Naive B cell (primary cell): ENCODE measurements around the gene BRD3OS. TPM values are rescaled to one million over a fixed set of nuclear protein-coding genes. Genes with fewer than 3 reads are reported as not detected.
"Not testable (repeated sequence)": the region's sequence is repeated elsewhere in the genome, so short reads cannot be mapped to it uniquely, and the experiment has no call there.

Source experiments
- ATAC-seq, 2 donors: fragments of 150-1000 bp; cut with Tn5 transposase; 2 replicates each; pipeline ENCODE4 v1.10.0; 2021; ENCODE audit warnings: low read depth in 2 of 2, mild to moderate bottlenecking in 2 of 2, moderate library complexity in 2 of 2
- DNase-seq: peaks from one replicate; pipeline ENCODE4 v3.0.0; 2022
- H3K27ac Mint-ChIP-seq, 6 donors: one replicate each; pipeline ENCODE4 v1.8.0; 2020 to 2022; ENCODE audit warnings: mild to moderate bottlenecking in 6 of 6, mixed read lengths in 6 of 6, moderate library complexity in 5 of 6, inconsistent platforms in 2 of 6
- H3K27me3 Mint-ChIP-seq, 3 donors: one replicate each; pipeline ENCODE4 v1.8.0; 2021 to 2022; ENCODE audit warnings: mixed read lengths in 3 of 3, mild to moderate bottlenecking in 1 of 3
- H3K36me3 Mint-ChIP-seq, 2 donors: one replicate each; pipeline ENCODE4 v1.8.0; 2020 to 2022; ENCODE audit warnings: mixed read lengths in 2 of 2, inconsistent platforms in 1 of 2, mild to moderate bottlenecking in 1 of 2
- H3K4me1 Mint-ChIP-seq, 3 donors: one replicate each; pipeline ENCODE4 v1.8.0; 2020 to 2022; ENCODE audit warnings: mixed read lengths in 3 of 3, inconsistent platforms in 1 of 3, mild to moderate bottlenecking in 1 of 3, moderate library complexity in 1 of 3
- H3K4me3 Mint-ChIP-seq, 8 donors: one replicate each; pipeline ENCODE4 v1.8.0; 2020 to 2022; ENCODE audit warnings: mild to moderate bottlenecking in 8 of 8, mixed read lengths in 8 of 8, moderate library complexity in 8 of 8, inconsistent platforms in 2 of 8
- H3K9me3 Mint-ChIP-seq, 7 donors: one replicate each; pipeline ENCODE4 v1.8.0; 2020 to 2022; ENCODE audit warnings: mixed read lengths in 7 of 7, mild to moderate bottlenecking in 5 of 7, inconsistent platforms in 2 of 7, moderate library complexity in 1 of 7
- polyA plus RNA-seq, 6 donors: library from polyadenylated mRNA; unstranded; fragments of 300-500 nt; fragmentation: Illumina TruSeq; gene quantifications; one replicate each; pipeline ENCODE4 v1.2.3, GENCODE V29; 2021; ENCODE audit warnings: low read depth in 6 of 6

The BRD3OS gene
- polyA plus RNA-seq, 6 donors from 2014 or later: 31.3 to 45.1 (median 35.9) TPM

DNA sequence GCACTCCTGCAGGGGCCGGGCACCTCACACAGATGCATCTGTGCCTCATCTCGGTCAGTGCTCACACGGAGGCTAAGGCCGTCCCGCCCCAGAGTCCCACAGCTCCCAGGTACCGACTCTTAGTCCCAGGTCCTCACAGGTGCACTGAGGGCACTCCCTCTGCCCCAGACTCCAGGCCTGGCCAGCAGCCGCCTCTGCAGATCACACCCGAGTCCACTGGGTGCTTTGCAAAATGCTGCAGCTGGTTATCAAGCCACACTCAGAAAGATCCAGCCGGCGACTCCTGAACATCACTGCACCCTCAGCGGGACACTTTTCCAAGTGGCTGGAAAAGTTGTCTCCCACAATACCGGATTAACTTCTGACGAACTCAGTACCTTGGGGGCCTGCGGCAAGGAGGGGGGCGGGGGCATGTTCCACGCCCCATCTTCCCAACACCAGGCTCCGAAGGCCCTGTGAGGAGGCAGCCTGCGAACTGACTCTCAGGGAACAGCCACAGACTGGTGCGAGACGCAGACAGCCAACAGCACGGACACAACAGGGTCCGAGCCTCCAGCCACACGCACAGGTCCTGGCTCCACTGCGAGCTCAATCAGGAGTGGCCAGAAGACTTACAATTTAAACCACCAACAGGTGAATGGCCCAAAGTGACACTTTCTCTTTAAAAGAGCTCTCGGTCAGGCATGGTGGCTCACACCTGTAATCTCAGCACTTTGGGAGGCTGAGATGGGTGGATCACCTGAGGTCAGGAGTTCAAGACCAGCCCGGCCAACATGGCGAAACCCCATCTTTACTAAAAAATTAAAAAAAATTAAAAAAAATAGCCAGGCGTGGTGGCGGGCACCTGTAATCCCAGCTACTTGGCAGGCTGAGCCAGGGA lies 38.5 kb downstream of the BRD3OS start:
- peak overlapping the region in 1 of 6 donors; percentile 54 for H3K27ac Mint-ChIP-seq
- DNase-seq (no peak), ATAC-seq (no peak)
- H3K36me3 Mint-ChIP-seq: no peaks in the 10 kb centered on the region
- peak overlapping the region in 1 of 8 donors; percentile 64 for H3K4me3 Mint-ChIP-seq
- H3K4me1 Mint-ChIP-seq: peaks cover 49 to 75% (median 69%) of the 10 kb centered on the region in 3 donors
- no peaks in the 10 kb centered on the region for H3K9me3 Mint-ChIP-seq
- H3K27me3 Mint-ChIP-seq: no peaks in the 10 kb centered on the region

DNA sequence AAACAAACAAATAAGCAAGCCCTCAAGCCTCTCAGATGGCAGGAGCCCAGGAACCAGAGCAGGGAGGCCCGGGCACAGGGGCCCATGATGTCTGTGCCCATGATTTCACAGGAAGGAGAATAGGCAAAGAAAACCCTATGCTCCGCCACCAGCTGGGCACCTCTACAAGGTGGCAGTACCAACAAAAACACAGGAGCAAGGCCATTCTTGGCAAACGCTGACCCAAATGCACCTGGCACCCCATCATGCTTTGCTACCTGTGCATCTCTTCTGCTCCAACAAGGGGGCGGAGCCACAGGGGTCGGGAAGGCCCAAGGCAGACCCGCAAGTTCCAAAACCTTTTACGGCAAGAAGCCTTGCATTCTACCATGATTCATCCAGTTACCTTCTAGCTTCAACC lies 39.4 kb downstream of the BRD3OS start:
- peaks cover 43 to 66% (median 66%) of the 10 kb centered on the region in 3 donors for H3K4me1 Mint-ChIP-seq
- ATAC-seq (no peak), DNase-seq (no peak)
- H3K9me3 Mint-ChIP-seq: no peaks in the 10 kb centered on the region
- H3K4me3 Mint-ChIP-seq: peak overlapping the region in 6 of 8 donors; percentile 15 to 93 (median 64)
- H3K27me3 Mint-ChIP-seq: no peaks in the 10 kb centered on the region
- peak overlapping the region in 1 of 6 donors; percentile 73 for H3K27ac Mint-ChIP-seq
- H3K36me3 Mint-ChIP-seq: no peaks in the 10 kb centered on the region

DNA sequence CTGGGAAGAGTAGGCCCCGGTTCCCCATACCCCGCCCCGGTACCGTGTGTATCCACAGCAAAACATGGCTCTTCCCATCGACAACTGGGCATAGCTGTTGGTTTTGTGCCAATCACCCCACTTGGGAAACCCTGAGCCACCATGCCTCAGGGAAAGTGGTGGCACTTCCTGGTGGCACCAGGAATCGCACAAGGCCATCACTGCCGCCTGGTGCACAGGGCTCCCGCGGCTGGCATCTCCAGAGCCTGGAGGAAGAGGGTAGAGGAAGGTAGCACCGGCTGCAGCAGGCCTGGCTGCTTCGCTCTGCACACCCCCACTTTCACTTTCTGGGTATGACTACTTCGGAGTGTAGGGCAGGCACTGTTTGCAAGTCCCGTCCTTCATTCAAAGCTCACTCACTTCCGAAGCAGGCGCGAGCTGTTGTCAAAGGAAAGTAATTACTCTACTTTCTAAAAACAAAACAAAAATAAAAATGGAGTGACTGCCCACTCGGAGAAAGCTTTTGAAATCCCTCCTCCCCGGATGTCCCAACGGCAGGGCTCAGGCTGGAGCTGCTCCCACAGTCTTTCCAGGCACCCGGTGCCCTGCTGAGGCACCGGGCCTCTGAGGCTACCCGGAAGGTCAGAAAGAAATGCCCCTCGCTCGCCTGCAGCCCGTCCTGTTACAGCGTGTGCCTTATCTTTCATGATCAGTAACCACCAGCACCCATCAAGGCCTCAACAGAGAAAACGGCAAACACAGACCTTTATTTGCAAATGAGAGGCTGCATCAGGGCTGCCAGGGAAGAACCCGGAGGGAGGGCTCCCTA lies 40.5 kb downstream of the BRD3OS start:
- Mint-ChIP-seq H3K27me3 (peaks cover 3 to 9% (median 6%) of the 10 kb centered on the region in 3 donors), H3K9me3 (no peaks in the 10 kb centered on the region), H3K27ac (peak overlapping the region in 5 of 6 donors; percentile 73 to 93 (median 88)), H3K4me1 (peaks cover 33 to 56% (median 55%) of the 10 kb centered on the region in 3 donors), H3K36me3 (no peaks in the 10 kb centered on the region), H3K4me3 (peak overlapping the region; percentile 84 to 96 (median 92))
- DNase-seq (peak; percentile 55), ATAC-seq (peak; percentile 20 to 21)

DNA sequence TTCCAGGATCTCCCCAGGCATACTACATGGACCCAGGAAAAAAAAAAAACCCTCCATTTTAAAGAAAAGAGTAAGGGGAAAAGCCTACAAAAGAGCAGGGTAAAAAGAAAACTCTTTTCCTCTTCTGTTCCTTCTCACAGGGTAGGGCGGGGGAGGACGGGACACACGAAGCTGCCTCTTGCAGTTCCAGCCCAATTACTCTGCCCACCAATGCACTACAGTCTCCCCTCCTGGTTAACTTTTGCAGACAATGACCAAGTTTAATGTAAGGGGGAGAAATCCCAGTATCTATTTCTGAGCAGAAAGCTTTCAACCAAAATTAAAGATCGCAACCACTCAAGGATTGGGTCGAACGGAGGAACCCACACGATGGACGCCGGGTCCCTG lies 41.2 kb downstream of the BRD3OS start:
- H3K4me1 Mint-ChIP-seq: peaks cover 27 to 49% (median 48%) of the 10 kb centered on the region in 3 donors
- H3K9me3 Mint-ChIP-seq: no peaks in the 10 kb centered on the region
- no peaks in the 10 kb centered on the region for H3K36me3 Mint-ChIP-seq
- ATAC-seq: no peak
- peak overlapping the region; percentile 41 to 90 (median 80) for H3K27ac Mint-ChIP-seq
- H3K4me3 Mint-ChIP-seq: peak overlapping the region; percentile 84 to 96 (median 92)
- no peak for DNase-seq
- peaks cover 3 to 14% (median 9%) of the 10 kb centered on the region in 3 donors for H3K27me3 Mint-ChIP-seq

DNA sequence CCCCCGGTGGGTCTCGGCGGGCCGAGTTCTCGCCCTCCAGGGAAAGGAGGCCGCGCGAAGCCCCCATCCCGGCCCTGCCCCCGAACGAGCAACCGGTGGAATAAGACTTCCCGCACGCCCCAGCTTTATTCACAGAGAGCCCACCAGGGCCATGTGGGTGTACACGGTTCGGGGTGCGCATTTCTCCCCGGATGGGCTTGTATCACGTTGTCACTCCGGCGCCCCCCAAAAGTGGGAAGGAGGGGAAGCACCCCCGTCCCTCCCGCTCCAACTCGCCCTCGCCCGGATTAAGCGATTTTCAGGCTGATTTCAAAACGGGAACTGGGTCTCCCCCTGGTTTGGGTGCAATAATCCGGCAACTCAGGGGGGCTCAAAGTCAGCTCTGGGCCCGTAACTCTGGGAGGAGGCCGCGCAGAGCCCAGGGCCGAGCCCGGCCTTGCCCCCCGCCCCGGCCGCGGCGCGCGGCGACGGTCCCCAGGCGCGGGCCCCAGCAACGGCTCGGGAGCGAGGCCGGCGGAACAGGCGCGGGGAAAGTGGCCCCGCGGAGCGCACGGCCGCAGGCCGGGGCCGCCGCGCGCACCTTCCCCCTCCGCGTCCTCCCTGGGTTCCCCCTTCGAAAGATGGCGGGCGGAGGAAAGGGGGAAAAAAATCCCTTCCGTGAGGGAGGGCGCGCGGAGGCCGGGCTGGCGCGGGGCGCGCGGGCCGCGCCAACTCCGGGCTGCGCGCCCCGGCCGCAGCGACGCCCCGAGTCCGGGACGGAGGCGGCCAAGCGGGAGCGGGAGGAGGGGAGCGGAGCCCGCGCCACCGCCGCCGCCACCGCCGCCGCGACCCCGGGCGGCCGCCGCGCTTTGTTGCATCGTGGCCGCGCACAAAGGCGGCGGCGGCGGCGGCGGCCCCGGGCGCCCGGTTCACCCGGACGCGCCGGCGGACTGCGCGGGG lies 41.9 kb downstream of the BRD3OS start:
- Mint-ChIP-seq H3K27ac (peak overlapping the region in 3 of 6 donors; percentile 58 to 89 (median 73)), H3K9me3 (no peaks in the 10 kb centered on the region), H3K4me3 (peak overlapping the region; percentile 84 to 96 (median 92)), H3K36me3 (no peaks in the 10 kb centered on the region), H3K4me1 (peaks cover 23 to 47% (median 42%) of the 10 kb centered on the region in 3 donors), H3K27me3 (peaks cover 3 to 16% (median 9%) of the 10 kb centered on the region in 3 donors)
- ATAC-seq (peak; percentile 6 to 10), DNase-seq (peak; percentile 30)

DNA sequence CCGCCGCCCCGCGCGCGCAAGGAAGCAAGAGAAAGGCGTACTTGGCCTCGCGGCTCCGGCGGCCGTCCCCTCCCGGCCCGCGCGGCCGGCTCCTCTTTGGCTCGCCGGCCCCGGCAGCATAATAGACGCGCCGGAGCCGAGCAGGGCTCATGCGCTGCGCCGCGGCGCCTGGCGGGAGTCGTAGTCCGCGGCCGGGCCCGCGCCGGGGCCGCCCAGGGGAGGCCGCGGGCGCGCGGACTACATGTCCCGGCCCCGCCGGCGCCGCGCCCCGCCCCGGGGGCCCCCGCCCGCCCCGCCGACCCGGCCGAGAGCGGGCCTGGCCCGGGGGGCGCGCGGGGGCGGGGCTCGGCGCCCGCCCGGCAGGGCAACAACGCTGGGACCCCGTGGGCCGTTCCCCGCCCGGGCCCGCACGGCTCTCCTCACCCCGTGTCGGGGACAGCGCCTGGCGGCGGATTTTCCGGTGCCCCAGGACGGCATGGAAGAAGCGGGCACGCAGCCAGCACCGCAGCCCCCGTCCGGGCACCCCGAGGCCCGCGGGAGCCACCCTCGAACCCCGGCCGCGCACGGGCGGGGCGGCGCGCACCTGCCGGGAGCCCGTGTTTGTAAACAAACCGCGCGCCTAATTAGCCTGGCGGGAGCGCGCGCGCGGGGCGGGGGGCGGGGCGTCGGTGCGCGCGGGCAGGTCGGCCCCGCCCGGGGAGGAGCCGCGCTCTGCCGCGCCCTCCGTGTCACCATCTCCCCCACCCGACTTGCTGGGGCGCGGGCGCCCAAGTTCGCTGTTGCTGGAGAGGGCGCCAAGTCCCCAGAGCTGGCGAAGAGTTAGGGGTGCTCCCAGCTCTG lies 42.8 kb downstream of the BRD3OS start, which contains the start of gene BRD3:
Gene BRD3 (minus strand): TSS at position 123 of the 840 bp plus-strand sequence. CDS start 14,549 bp downstream, outside the sequence.
- ATAC-seq: peak; percentile 81
- Mint-ChIP-seq H3K27ac (peak within 1 kb of the TSS; percentile 83 to 95 (median 91)), H3K36me3 (no peaks in the 10 kb centered on the region), H3K4me1 (peaks cover 15 to 37% (median 33%) of the 10 kb centered on the region in 3 donors), H3K9me3 (no peaks in the 10 kb centered on the region), H3K4me3 (peak within 1 kb of the TSS; percentile 84 to 96 (median 92)), H3K27me3 (peaks cover 3 to 21% (median 9%) of the 10 kb centered on the region in 3 donors)
- DNase-seq: peak; percentile 83

DNA sequence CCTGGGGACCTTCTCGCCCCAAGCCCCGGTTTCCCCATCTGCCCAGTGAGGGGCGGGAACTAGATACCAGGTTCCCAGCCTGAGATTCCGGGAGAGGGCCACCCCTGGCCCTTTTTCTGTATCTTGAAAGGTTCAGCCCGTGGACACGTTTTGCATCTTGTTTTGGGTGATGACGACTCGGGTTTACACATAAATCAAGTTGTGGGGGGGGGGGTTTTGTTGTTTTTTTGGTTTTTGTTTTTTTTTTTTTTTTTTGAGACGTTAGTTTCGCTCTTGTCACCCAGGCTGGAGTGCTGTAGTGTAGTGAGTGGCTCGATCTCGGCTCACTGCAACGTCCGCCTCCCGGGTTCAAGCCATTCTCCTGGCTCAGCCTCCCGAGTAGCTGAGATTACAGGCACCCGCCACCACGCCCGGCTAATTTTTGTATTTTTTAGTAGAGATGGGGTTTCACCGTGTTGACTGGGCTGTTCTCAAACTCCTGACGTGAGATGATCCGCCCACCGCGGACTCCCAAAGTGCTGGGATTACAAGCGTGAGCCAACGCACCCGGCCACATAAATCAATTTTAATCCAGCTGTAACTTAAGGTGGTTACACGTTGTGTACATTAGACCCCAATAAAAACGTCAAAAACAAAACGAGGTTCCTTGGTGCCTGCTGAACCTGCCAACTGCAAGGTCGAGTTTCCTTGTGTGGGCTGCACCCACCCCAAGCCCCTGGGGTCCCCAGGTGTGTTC lies 43.6 kb downstream of the BRD3OS start:
- peaks cover 15 to 32% (median 27%) of the 10 kb centered on the region in 3 donors for H3K4me1 Mint-ChIP-seq
- no peaks in the 10 kb centered on the region for H3K36me3 Mint-ChIP-seq
- H3K4me3 Mint-ChIP-seq: peak overlapping the region; percentile 82 to 95 (median 88)
- H3K9me3 Mint-ChIP-seq: peaks cover 0 to 2% (median 0%) of the 10 kb centered on the region in 7 donors
- peaks cover 8 to 28% (median 9%) of the 10 kb centered on the region in 3 donors for H3K27me3 Mint-ChIP-seq
- ATAC-seq (no peak), DNase-seq (no peak)
- H3K27ac Mint-ChIP-seq: peak overlapping the region; percentile 83 to 95 (median 91)

DNA sequence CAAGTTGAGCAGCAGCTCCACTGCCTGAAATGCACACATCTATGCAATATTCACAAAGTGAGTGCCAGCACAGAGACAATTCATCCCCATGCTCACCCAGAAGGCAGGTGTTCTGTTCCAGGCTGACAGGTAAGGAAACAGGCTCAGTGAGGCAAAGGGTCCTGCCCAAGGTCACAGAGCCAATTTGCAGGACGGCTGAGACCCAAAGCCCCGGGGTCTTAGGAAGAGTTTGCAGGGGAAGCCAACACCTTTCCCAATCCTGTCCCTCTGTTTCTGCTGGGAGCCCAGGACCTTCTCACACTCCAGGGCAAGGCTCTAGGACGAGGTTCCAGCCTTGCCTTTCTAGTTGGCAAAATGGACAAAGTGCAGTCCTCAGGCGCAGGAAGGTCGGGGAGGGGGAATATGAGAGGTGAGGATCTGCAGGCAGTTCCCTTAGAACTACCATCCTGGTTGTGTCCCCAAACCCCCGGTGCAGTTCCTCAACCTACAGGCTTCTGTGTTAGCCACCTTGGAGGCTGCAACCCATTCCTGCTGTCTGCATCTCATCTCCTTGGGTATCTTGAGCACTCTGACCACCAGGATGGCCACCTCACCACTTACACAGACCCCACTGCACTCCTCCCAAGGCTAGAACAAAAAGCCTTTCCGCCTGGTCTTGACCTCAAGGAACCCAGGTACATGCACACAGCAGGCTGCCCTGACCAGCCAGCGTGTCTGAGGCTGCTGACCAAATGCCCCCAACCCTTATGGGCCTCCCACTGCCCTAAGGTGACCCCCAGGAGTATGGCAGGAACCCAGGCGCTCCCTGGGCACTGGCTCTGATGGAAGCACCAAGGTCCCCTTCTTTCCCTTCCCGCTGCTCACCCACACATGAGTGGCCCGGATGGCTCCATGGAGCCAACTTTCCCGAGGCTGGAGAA lies 44.5 kb downstream of the BRD3OS start:
- H3K27ac Mint-ChIP-seq: peak overlapping the region in 2 of 6 donors; percentile 90 to 95
- H3K27me3 Mint-ChIP-seq: peaks cover 11 to 28% (median 16%) of the 10 kb centered on the region in 3 donors
- no peaks in the 10 kb centered on the region for H3K36me3 Mint-ChIP-seq
- peak overlapping the region in 7 of 8 donors; percentile 82 to 95 (median 87) for H3K4me3 Mint-ChIP-seq
- peaks cover 0 to 4% (median under 1%) of the 10 kb centered on the region in 7 donors for H3K9me3 Mint-ChIP-seq
- peaks cover 15 to 28% (median 23%) of the 10 kb centered on the region in 3 donors for H3K4me1 Mint-ChIP-seq
- DNase-seq (no peak), ATAC-seq (no peak)

DNA sequence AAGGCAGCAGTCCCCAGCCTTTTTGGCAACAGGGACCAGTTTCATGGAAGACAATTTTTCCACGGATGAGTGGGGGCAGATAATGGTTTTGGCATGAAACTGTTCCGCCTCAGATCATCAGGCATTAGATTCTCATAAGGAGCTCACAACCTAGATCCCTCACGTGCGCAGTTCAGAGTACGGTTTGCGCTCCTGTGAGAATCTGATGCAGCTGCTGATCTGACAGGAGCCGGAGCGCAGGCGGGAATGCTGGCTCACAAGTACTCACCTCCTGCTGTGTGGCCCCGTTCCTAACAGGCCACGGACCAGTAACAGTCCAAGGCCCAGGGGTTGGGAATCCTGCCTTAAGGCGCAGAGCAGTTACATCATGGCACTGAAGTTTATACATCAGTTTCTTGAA lies 45.9 kb downstream of the BRD3OS start:
- ATAC-seq: no peak
- H3K4me1 Mint-ChIP-seq: peaks cover 9 to 15% (median 10%) of the 10 kb centered on the region in 3 donors
- peak overlapping the region in 2 of 8 donors; percentile 10 to 87 for H3K4me3 Mint-ChIP-seq
- peaks cover 0 to 7% (median 6%) of the 10 kb centered on the region in 7 donors for H3K9me3 Mint-ChIP-seq
- H3K27me3 Mint-ChIP-seq: peaks cover 12 to 28% (median 17%) of the 10 kb centered on the region in 3 donors
- peaks cover 0 to under 1% of the 10 kb centered on the region in 2 donors for H3K36me3 Mint-ChIP-seq
- DNase-seq: no peak
- H3K27ac Mint-ChIP-seq: no peak overlapping the region

DNA sequence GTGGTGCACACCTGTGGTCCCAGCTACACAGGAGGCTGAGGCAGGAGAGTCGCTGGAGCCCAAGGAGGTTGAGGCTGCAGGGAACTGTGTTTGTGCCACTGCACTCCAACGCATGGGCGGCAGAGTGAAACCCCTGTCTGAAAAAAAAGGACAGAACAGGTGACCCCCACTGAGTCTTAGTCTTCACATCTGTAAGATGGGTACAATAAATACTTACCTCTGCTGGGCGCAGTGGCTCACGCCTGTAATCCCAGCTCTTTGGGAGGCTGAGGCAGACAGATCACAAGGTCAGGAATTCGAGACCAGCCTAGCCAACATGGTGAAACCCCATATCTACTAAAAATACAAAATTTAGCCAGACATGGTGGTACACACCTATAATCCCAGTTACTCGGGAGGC lies 47.4 kb downstream of the BRD3OS start:
- not testable (repeated sequence) for DNase-seq, H3K36me3 Mint-ChIP-seq, ATAC-seq, H3K4me3 Mint-ChIP-seq, H3K4me1 Mint-ChIP-seq, H3K27ac Mint-ChIP-seq
- H3K27me3 Mint-ChIP-seq: peaks cover 15 to 28% (median 23%) of the 10 kb centered on the region in 3 donors
- peaks cover 5 to 19% (median 18%) of the 10 kb centered on the region in 7 donors for H3K9me3 Mint-ChIP-seq
